ENCODE measurements around the gene DCAF15. TPM values are rescaled to one million over a fixed set of nuclear protein-coding genes. Genes with fewer than 3 reads are reported as not detected.
"Not testable (repeated sequence)": the region's sequence is repeated elsewhere in the genome, so short reads cannot be mapped to it uniquely, and the experiment has no call there.

DCAF15 gene
- total RNA-seq, 1 experiment from 2014 or later, result 15.1 TPM

- not testable (repeated sequence) for H3K4me1 ChIP-seq (ENCODE audit: low read length); H3K9ac ChIP-seq (ENCODE audit: low read length); H2AFZ ChIP-seq (ENCODE audit: low read length); H3K9me3 ChIP-seq (ENCODE audit: low read length); H3K9me2 ChIP-seq (replicated peaks; ENCODE audit: insufficient read depth, low read length); DNase-seq; H4K20me1 ChIP-seq (ENCODE audit: insufficient read depth, low read depth, low read length); H3K27ac ChIP-seq (ENCODE audit: low read length); H3K36me3 ChIP-seq (ENCODE audit: insufficient read depth, low read length); H3K4me3 ChIP-seq (ENCODE audit: low read length); H3K27me3 ChIP-seq (ENCODE audit: low read length); H3K79me2 ChIP-seq (ENCODE audit: low read length)
- peak overlapping the region; percentile 59 for H3K4me2 ChIP-seq (ENCODE audit: low read depth, low read length, poor library complexity, severe bottlenecking)
Measured at GRCh38 chr19:13973479-13973878, 21.2 kb downstream of the DCAF15 start.

- no peaks in the 10 kb centered on the region for H3K9me2 ChIP-seq (replicated peaks; ENCODE audit: insufficient read depth, low read length)
- peak overlapping the region; percentile 38; the same call in 1 of the 2 replicates for H2AFZ ChIP-seq (ENCODE audit: low read length)
- H3K27me3 ChIP-seq (ENCODE audit: low read length), result no peaks in the 10 kb centered on the region
- H3K79me2 ChIP-seq (ENCODE audit: low read length), result no peaks in the 10 kb centered on the region
- H3K4me2 ChIP-seq (ENCODE audit: low read depth, low read length, poor library complexity, severe bottlenecking), result peak overlapping the region; percentile 59
- no peaks in the 10 kb centered on the region for H4K20me1 ChIP-seq (ENCODE audit: insufficient read depth, low read depth, low read length)
- no peak overlapping the region for H3K27ac ChIP-seq (ENCODE audit: low read length)
- peaks cover 11% of the 10 kb centered on the region for H3K4me1 ChIP-seq (ENCODE audit: low read length)
- DNase-seq, result peak; percentile 94
- H3K4me3 ChIP-seq (ENCODE audit: low read length), result peak overlapping the region; percentile 12; the same call in 1 of the 2 replicates
- peak overlapping the region; percentile 34; the same call in 1 of the 2 replicates for H3K9ac ChIP-seq (ENCODE audit: low read length)
- H3K9me3 ChIP-seq (ENCODE audit: low read length), result no peaks in the 10 kb centered on the region
- H3K36me3 ChIP-seq (ENCODE audit: insufficient read depth, low read length), result no peaks in the 10 kb centered on the region
Measured at GRCh38 chr19:13974073-13974472, 21.8 kb downstream of the DCAF15 start.

- H3K9ac ChIP-seq (ENCODE audit: low read length), result no peak overlapping the region
- DNase-seq, result no peak
Measured at GRCh38 chr19:13975870-13976269, 23.6 kb downstream of the DCAF15 start.

DNA sequence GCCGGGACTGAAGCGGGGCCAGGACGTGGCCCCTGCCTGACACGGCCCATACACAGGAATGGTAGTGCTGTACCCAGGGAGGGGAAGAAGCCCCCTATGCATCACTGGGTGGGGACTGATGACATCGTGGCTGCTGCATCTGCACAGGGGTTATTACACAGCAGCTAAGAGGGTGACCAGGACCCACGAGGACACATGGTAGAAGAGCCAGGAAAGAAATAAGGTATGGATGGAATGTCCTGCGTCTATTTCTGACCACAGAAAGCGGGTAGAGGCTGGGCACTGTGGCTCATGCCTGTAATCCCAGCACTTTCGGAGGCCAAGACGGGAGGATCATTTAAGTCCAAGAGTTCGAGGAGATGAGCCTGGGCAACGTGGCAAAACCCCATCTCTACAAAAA is 24.1 kb downstream of the DCAF15 start:
- H3K27me3 ChIP-seq (ENCODE audit: low read length), result no peaks in the 10 kb centered on the region
- H3K9me3 ChIP-seq (ENCODE audit: low read length), result no peaks in the 10 kb centered on the region
- DNase-seq, result no peak
- no peak overlapping the region for H2AFZ ChIP-seq (ENCODE audit: low read length)
- no peak overlapping the region for H3K27ac ChIP-seq (ENCODE audit: low read length)
- no peaks in the 10 kb centered on the region for H4K20me1 ChIP-seq (ENCODE audit: insufficient read depth, low read depth, low read length)
- H3K4me1 ChIP-seq (ENCODE audit: low read length), result peaks cover 25% of the 10 kb centered on the region
- no peak overlapping the region for H3K4me3 ChIP-seq (ENCODE audit: low read length)
- H3K36me3 ChIP-seq (ENCODE audit: insufficient read depth, low read length), result no peaks in the 10 kb centered on the region
- H3K79me2 ChIP-seq (ENCODE audit: low read length), result no peaks in the 10 kb centered on the region
- no peaks in the 10 kb centered on the region for H3K9me2 ChIP-seq (replicated peaks; ENCODE audit: insufficient read depth, low read length)
- H3K4me2 ChIP-seq (ENCODE audit: low read depth, low read length, poor library complexity, severe bottlenecking), result no peak overlapping the region
- H3K9ac ChIP-seq (ENCODE audit: low read length), result no peak overlapping the region

More at GRCh38 chr19:13975870-13976269, 23.6 kb downstream of the DCAF15 start:
- H3K9me2 ChIP-seq (replicated peaks; ENCODE audit: insufficient read depth, low read length), result no peaks in the 10 kb centered on the region
- H3K4me2 ChIP-seq (ENCODE audit: low read depth, low read length, poor library complexity, severe bottlenecking), result no peak overlapping the region
- H4K20me1 ChIP-seq (ENCODE audit: insufficient read depth, low read depth, low read length), result no peaks in the 10 kb centered on the region
- H3K27ac ChIP-seq (ENCODE audit: low read length), result no peak overlapping the region
- H3K27me3 ChIP-seq (ENCODE audit: low read length), result no peaks in the 10 kb centered on the region
- H3K36me3 ChIP-seq (ENCODE audit: insufficient read depth, low read length), result no peaks in the 10 kb centered on the region
- no peaks in the 10 kb centered on the region for H3K9me3 ChIP-seq (ENCODE audit: low read length)
- no peaks in the 10 kb centered on the region for H3K79me2 ChIP-seq (ENCODE audit: low read length)
- H3K4me1 ChIP-seq (ENCODE audit: low read length), result peaks cover 25% of the 10 kb centered on the region
- no peak overlapping the region for H2AFZ ChIP-seq (ENCODE audit: low read length)
- no peak overlapping the region for H3K4me3 ChIP-seq (ENCODE audit: low read length)

DNA sequence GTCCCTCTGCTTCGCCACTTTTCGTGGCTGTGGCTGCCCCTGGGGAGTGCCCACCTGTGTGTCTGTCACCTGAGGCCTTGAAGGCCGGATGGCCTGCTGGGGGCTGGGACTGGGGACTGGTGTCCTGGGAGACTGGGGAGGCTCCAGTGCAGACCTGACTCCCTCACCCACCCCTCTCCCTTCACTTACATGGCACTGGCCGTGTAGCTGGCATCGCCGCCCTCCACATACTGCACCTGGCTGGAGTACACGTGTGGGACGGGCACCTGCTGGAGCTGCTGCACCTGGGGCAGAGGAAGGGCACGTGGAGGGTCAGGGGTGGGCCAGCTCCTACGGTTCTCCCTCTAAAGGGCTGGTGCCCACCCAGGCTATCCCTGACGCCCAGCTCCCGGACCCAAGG is 25.5 kb downstream of the DCAF15 start:
- Histone ChIP-seq H3K36me3 (ENCODE audit: insufficient read depth, low read length) (no peaks in the 10 kb centered on the region), H2AFZ (ENCODE audit: low read length) (no peak overlapping the region), H4K20me1 (ENCODE audit: insufficient read depth, low read depth, low read length) (no peaks in the 10 kb centered on the region), H3K4me2 (ENCODE audit: low read depth, low read length, poor library complexity, severe bottlenecking) (no peak overlapping the region), H3K27me3 (ENCODE audit: low read length) (no peaks in the 10 kb centered on the region), H3K27ac (ENCODE audit: low read length) (no peak overlapping the region), H3K4me3 (ENCODE audit: low read length) (no peak overlapping the region), H3K9ac (ENCODE audit: low read length) (no peak overlapping the region), H3K79me2 (ENCODE audit: low read length) (no peaks in the 10 kb centered on the region), H3K9me3 (ENCODE audit: low read length) (no peaks in the 10 kb centered on the region), H3K9me2 (replicated peaks; ENCODE audit: insufficient read depth, low read length) (no peaks in the 10 kb centered on the region), H3K4me1 (ENCODE audit: low read length) (peaks cover 26% of the 10 kb centered on the region)
- DNase-seq, result no peak

DNA sequence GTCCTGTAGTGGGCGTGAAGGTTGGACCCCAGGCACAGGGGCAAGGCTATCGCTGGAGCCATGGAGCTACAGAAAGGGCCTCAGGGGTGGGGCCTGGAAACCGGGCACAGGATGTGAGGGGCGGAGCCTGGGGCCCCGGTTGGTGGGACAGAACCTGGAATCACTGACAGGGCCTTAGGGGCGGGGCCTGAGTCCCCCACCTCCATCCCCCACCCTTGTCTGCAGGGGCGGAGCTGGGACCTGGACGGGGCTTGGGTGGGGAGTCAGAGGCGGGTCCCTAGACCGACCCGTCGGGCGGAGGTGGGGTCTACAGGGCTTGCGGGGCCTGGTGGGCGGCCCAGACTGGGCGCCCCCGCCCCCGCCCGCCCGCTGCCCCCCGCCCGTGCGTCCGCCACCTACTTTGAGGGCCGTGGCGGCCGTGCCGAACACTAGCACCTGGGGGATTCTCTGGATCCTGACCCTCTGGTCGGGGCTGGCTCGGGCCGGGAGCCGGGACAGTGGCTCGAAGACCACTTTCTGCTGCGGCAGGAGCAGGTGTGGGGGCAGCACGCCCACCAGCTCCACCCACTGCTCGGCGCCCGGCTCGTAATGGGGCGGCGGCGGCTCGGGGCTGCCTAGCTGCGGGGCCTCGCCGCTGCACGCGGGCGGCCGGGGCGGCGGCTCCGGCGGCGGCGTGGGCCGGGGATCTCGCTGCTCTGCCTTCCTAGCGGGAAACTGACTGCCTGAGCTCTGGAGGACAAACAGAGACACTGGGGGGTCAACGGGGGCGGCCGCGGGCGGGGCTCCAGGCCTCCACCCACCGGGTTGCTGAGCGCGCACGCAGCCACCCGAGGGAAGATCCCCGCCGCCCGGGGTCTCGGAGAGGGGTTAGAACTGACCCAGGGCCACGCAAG is 26.3 kb downstream of the DCAF15 start:
- no peaks in the 10 kb centered on the region for H3K36me3 ChIP-seq (ENCODE audit: insufficient read depth, low read length)
- no peaks in the 10 kb centered on the region for H4K20me1 ChIP-seq (ENCODE audit: insufficient read depth, low read depth, low read length)
- peak; percentile 86 for DNase-seq
- no peaks in the 10 kb centered on the region for H3K79me2 ChIP-seq (ENCODE audit: low read length)
- H3K9ac ChIP-seq (ENCODE audit: low read length), result peak overlapping the region; percentile 73
- H3K4me2 ChIP-seq (ENCODE audit: low read depth, low read length, poor library complexity, severe bottlenecking), result peak overlapping the region; percentile 73
- peak overlapping the region; percentile 60 for H3K4me3 ChIP-seq (ENCODE audit: low read length)
- peaks cover 33% of the 10 kb centered on the region for H3K4me1 ChIP-seq (ENCODE audit: low read length)
- no peaks in the 10 kb centered on the region for H3K9me2 ChIP-seq (replicated peaks; ENCODE audit: insufficient read depth, low read length)
- peak overlapping the region; percentile 53 for H3K27ac ChIP-seq (ENCODE audit: low read length)
- H2AFZ ChIP-seq (ENCODE audit: low read length), result no peak overlapping the region
- no peaks in the 10 kb centered on the region for H3K9me3 ChIP-seq (ENCODE audit: low read length)
- no peaks in the 10 kb centered on the region for H3K27me3 ChIP-seq (ENCODE audit: low read length)

GRCh38 chr19:13979244-13979615 is 26.9 kb downstream of the DCAF15 start:
- Histone ChIP-seq H3K4me3 (ENCODE audit: low read length) (peak overlapping the region; percentile 60), H3K4me1 (ENCODE audit: low read length) (peaks cover 32% of the 10 kb centered on the region), H3K9ac (ENCODE audit: low read length) (peak overlapping the region; percentile 73), H3K4me2 (ENCODE audit: low read depth, low read length, poor library complexity, severe bottlenecking) (peak overlapping the region; percentile 73), H3K9me3 (ENCODE audit: low read length) (no peaks in the 10 kb centered on the region), H3K27me3 (ENCODE audit: low read length) (no peaks in the 10 kb centered on the region), H2AFZ (ENCODE audit: low read length) (no peak overlapping the region), H4K20me1 (ENCODE audit: insufficient read depth, low read depth, low read length) (no peaks in the 10 kb centered on the region), H3K9me2 (replicated peaks; ENCODE audit: insufficient read depth, low read length) (no peaks in the 10 kb centered on the region), H3K79me2 (ENCODE audit: low read length) (no peaks in the 10 kb centered on the region), H3K27ac (ENCODE audit: low read length) (peak overlapping the region; percentile 53), H3K36me3 (ENCODE audit: insufficient read depth, low read length) (no peaks in the 10 kb centered on the region)
- DNase-seq, result peak; percentile 53

GRCh38 chr19:13979686-13980085 is 27.4 kb downstream of the DCAF15 start:
- Histone ChIP-seq H3K4me3 (ENCODE audit: low read length) (peak overlapping the region; percentile 60; the same call in 1 of the 2 replicates), H3K9me3 (ENCODE audit: low read length) (no peaks in the 10 kb centered on the region), H3K36me3 (ENCODE audit: insufficient read depth, low read length) (no peaks in the 10 kb centered on the region), H3K79me2 (ENCODE audit: low read length) (no peaks in the 10 kb centered on the region), H3K27me3 (ENCODE audit: low read length) (no peaks in the 10 kb centered on the region), H3K4me1 (ENCODE audit: low read length) (peaks cover 33% of the 10 kb centered on the region), H3K4me2 (ENCODE audit: low read depth, low read length, poor library complexity, severe bottlenecking) (peak overlapping the region; percentile 73), H2AFZ (ENCODE audit: low read length) (no peak overlapping the region), H3K9ac (ENCODE audit: low read length) (peak overlapping the region; percentile 73), H3K9me2 (replicated peaks; ENCODE audit: insufficient read depth, low read length) (no peaks in the 10 kb centered on the region), H4K20me1 (ENCODE audit: insufficient read depth, low read depth, low read length) (no peaks in the 10 kb centered on the region), H3K27ac (ENCODE audit: low read length) (peak overlapping the region; percentile 53)
- DNase-seq, result no peak
